ENCODE data around the gene EDEM3.

Gene EDEM3, protein sequence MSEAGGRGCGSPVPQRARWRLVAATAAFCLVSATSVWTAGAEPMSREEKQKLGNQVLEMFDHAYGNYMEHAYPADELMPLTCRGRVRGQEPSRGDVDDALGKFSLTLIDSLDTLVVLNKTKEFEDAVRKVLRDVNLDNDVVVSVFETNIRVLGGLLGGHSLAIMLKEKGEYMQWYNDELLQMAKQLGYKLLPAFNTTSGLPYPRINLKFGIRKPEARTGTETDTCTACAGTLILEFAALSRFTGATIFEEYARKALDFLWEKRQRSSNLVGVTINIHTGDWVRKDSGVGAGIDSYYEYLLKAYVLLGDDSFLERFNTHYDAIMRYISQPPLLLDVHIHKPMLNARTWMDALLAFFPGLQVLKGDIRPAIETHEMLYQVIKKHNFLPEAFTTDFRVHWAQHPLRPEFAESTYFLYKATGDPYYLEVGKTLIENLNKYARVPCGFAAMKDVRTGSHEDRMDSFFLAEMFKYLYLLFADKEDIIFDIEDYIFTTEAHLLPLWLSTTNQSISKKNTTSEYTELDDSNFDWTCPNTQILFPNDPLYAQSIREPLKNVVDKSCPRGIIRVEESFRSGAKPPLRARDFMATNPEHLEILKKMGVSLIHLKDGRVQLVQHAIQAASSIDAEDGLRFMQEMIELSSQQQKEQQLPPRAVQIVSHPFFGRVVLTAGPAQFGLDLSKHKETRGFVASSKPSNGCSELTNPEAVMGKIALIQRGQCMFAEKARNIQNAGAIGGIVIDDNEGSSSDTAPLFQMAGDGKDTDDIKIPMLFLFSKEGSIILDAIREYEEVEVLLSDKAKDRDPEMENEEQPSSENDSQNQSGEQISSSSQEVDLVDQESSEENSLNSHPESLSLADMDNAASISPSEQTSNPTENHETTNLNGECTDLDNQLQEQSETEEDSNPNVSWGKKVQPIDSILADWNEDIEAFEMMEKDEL

GRCh38 chr1:184754476-184755225, at the start of gene EDEM3:
TSS of gene EDEM3 (minus strand) at chr1:184754858. CDS start at chr1:184754646, 212 bp downstream.
- ATAC-seq (ENCODE audit: low read depth): peak; percentile 86
- Mint-ChIP-seq H3K4me1 (peaks cover 20% of the 10 kb centered on the region), H3K36me3 (no peaks in the 10 kb centered on the region), H3K27ac (peak within 1 kb of the TSS; percentile 90), H3K27me3 (peaks cover 3% of the 10 kb centered on the region), H3K4me3 (peak within 1 kb of the TSS; percentile 95), H3K9me3 (no peaks in the 10 kb centered on the region)
- DNase-seq (ENCODE audit: low spot score in 2 of 2): peak; percentile 92 to 95

- Mint-ChIP-seq H3K4me3 (no peak overlapping the region), H3K36me3 (no peaks in the 10 kb centered on the region), H3K4me1 (peaks cover 7% of the 10 kb centered on the region), H3K27ac (no peak overlapping the region), H3K9me3 (no peaks in the 10 kb centered on the region), H3K27me3 (no peaks in the 10 kb centered on the region)
- DNase-seq (ENCODE audit: low spot score in 2 of 2) (no peak), ATAC-seq (ENCODE audit: low read depth) (no peak)
These were observed 49.6 kb upstream of the EDEM3 start for GRCh38 chr1:184804220-184804619.

- no peak for ATAC-seq (ENCODE audit: low read depth)
- Mint-ChIP-seq H3K27ac (no peak overlapping the region), H3K4me3 (no peak overlapping the region), H3K4me1 (peaks cover 7% of the 10 kb centered on the region), H3K36me3 (no peaks in the 10 kb centered on the region), H3K27me3 (no peaks in the 10 kb centered on the region), H3K9me3 (no peaks in the 10 kb centered on the region)
- DNase-seq (ENCODE audit: low spot score in 2 of 2): no peak
These were observed 48.5 kb upstream of the EDEM3 start for GRCh38 chr1:184803180-184803492.

GRCh38 chr1:184802354-184803179, 47.9 kb upstream of the EDEM3 start:
- Mint-ChIP-seq H3K27ac (no peak overlapping the region), H3K4me1 (peaks cover 7% of the 10 kb centered on the region), H3K36me3 (no peaks in the 10 kb centered on the region), H3K9me3 (no peaks in the 10 kb centered on the region), H3K27me3 (no peaks in the 10 kb centered on the region), H3K4me3 (no peak overlapping the region)
- ATAC-seq (ENCODE audit: low read depth): no peak
- DNase-seq (ENCODE audit: low spot score in 2 of 2): no peak

DNA sequence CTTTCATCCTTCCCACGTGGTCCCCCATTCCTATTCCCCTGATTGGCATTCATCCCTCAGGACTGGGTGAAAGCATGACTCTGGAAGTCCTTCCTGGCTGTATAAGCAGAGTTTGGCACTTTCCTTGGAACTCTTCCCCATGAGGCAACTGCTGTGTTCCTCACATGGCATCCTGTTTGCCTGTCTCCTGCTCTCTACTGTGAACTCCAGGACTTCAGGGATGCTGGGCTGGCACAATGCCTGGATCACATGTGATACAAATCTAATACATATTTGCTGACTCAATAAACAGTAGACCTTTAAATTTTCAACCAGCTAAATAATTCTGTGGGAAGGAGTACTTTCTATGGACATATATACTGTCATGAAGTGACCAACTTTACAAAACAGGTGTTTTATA, 46.8 kb upstream of the EDEM3 start:
- Mint-ChIP-seq H3K36me3 (no peaks in the 10 kb centered on the region), H3K27me3 (no peaks in the 10 kb centered on the region), H3K4me3 (no peak overlapping the region), H3K27ac (no peak overlapping the region), H3K4me1 (peaks cover 7% of the 10 kb centered on the region), H3K9me3 (no peaks in the 10 kb centered on the region)
- DNase-seq (ENCODE audit: low spot score in 2 of 2): no peak
- no peak for ATAC-seq (ENCODE audit: low read depth)

GRCh38 chr1:184800876-184801275, 46.2 kb upstream of the EDEM3 start:
- no peaks in the 10 kb centered on the region for H3K9me3 Mint-ChIP-seq
- no peak for ATAC-seq (ENCODE audit: low read depth)
- no peak for DNase-seq (ENCODE audit: low spot score in 2 of 2)
- H3K4me3 Mint-ChIP-seq: no peak overlapping the region
- no peaks in the 10 kb centered on the region for H3K36me3 Mint-ChIP-seq
- H3K27ac Mint-ChIP-seq: no peak overlapping the region
- no peaks in the 10 kb centered on the region for H3K27me3 Mint-ChIP-seq
- H3K4me1 Mint-ChIP-seq: peaks cover 4% of the 10 kb centered on the region

- DNase-seq (ENCODE audit: low spot score in 2 of 2) (no peak), ATAC-seq (ENCODE audit: low read depth) (no peak)
- Mint-ChIP-seq H3K4me3 (no peak overlapping the region), H3K9me3 (no peaks in the 10 kb centered on the region), H3K27me3 (peaks cover 1% of the 10 kb centered on the region), H3K4me1 (no peaks in the 10 kb centered on the region), H3K27ac (no peak overlapping the region), H3K36me3 (no peaks in the 10 kb centered on the region)
These were observed 39.3 kb upstream of the EDEM3 start for GRCh38 chr1:184793967-184794366.

GRCh38 chr1:184792450-184792969, 37.9 kb upstream of the EDEM3 start:
- DNase-seq (ENCODE audit: low spot score in 2 of 2): no peak
- H3K4me1 Mint-ChIP-seq: no peaks in the 10 kb centered on the region
- peaks cover 1% of the 10 kb centered on the region for H3K27me3 Mint-ChIP-seq
- no peaks in the 10 kb centered on the region for H3K9me3 Mint-ChIP-seq
- ATAC-seq (ENCODE audit: low read depth): no peak
- H3K36me3 Mint-ChIP-seq: no peaks in the 10 kb centered on the region
- no peak overlapping the region for H3K4me3 Mint-ChIP-seq
- H3K27ac Mint-ChIP-seq: no peak overlapping the region

GRCh38 chr1:184791550-184791900, 36.9 kb upstream of the EDEM3 start:
- no peak overlapping the region for H3K4me3 Mint-ChIP-seq
- no peak for DNase-seq (ENCODE audit: low spot score in 2 of 2)
- peaks cover 1% of the 10 kb centered on the region for H3K27me3 Mint-ChIP-seq
- no peaks in the 10 kb centered on the region for H3K36me3 Mint-ChIP-seq
- H3K9me3 Mint-ChIP-seq: no peaks in the 10 kb centered on the region
- peaks cover 3% of the 10 kb centered on the region for H3K4me1 Mint-ChIP-seq
- no peak for ATAC-seq (ENCODE audit: low read depth)
- no peak overlapping the region for H3K27ac Mint-ChIP-seq

- ATAC-seq (ENCODE audit: low read depth) (no peak), DNase-seq (ENCODE audit: low spot score in 2 of 2) (no peak)
- H3K27ac Mint-ChIP-seq: no peak overlapping the region
- no peak overlapping the region for H3K4me3 Mint-ChIP-seq
- peaks cover 3% of the 10 kb centered on the region for H3K4me1 Mint-ChIP-seq
- H3K27me3 Mint-ChIP-seq: peaks cover 1% of the 10 kb centered on the region
- H3K9me3 Mint-ChIP-seq: no peaks in the 10 kb centered on the region
- H3K36me3 Mint-ChIP-seq: no peaks in the 10 kb centered on the region
These were observed 36.2 kb upstream of the EDEM3 start for GRCh38 chr1:184790642-184791549.

GRCh38 chr1:184789884-184790283, 35.2 kb upstream of the EDEM3 start:
- Mint-ChIP-seq H3K27ac (no peak overlapping the region), H3K36me3 (peaks cover 2% of the 10 kb centered on the region), H3K27me3 (no peaks in the 10 kb centered on the region), H3K4me3 (no peak overlapping the region), H3K4me1 (peaks cover 3% of the 10 kb centered on the region), H3K9me3 (peaks cover 2% of the 10 kb centered on the region)
- ATAC-seq (ENCODE audit: low read depth) (no peak), DNase-seq (ENCODE audit: low spot score in 2 of 2) (no peak)

DNA sequence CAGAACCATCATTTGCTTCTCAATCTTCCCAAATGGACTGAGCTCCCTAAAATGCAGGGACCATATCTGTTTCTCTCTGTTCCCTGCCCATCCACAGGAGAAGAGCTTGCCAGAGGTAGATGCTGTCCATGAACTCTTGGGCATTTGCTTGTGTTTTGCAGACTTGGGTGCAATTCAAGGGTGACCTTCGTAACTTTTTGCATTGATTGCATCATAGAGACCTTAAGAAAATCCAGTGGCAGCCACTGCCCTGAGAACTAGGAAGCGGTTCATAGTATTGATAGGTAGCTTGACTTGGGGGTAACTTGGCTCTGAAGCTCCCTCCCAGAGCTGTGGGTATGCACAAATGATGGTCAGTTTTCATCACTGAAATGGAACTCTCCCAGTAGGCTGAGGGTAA, 34.3 kb upstream of the EDEM3 start:
- peaks cover 8% of the 10 kb centered on the region for H3K9me3 Mint-ChIP-seq
- H3K4me3 Mint-ChIP-seq: no peak overlapping the region
- no peak overlapping the region for H3K27ac Mint-ChIP-seq
- DNase-seq (ENCODE audit: low spot score in 2 of 2) (no peak), ATAC-seq (ENCODE audit: low read depth) (no peak)
- peaks cover 3% of the 10 kb centered on the region for H3K4me1 Mint-ChIP-seq
- H3K36me3 Mint-ChIP-seq: peaks cover 7% of the 10 kb centered on the region
- no peaks in the 10 kb centered on the region for H3K27me3 Mint-ChIP-seq
